Ureter (tissue), 1 donor: ENCODE results near the gene APLP1. TPM values are rescaled to one million over a fixed set of nuclear protein-coding genes. Genes with fewer than 3 reads are reported as not detected.
"Not testable (repeated sequence)": the region's sequence is repeated elsewhere in the genome, so short reads cannot be mapped to it uniquely, and the experiment has no call there.

Source experiments
- DNase-seq: peaks from one replicate; pipeline ENCODE4 v3.0.0-alpha.2; 2020; ENCODE audit warnings: low spot score
- total RNA-seq: library from RNA; stranded (reverse); gene quantifications from one replicate; pipeline ENCODE4 v1.2.4, GENCODE V29; 2023
- donor health status: DM: yes; HTN: yes; CAD: no.

The APLP1 gene
- total RNA-seq, 1 donor from 2014 or later = 6.2 TPM

DNA sequence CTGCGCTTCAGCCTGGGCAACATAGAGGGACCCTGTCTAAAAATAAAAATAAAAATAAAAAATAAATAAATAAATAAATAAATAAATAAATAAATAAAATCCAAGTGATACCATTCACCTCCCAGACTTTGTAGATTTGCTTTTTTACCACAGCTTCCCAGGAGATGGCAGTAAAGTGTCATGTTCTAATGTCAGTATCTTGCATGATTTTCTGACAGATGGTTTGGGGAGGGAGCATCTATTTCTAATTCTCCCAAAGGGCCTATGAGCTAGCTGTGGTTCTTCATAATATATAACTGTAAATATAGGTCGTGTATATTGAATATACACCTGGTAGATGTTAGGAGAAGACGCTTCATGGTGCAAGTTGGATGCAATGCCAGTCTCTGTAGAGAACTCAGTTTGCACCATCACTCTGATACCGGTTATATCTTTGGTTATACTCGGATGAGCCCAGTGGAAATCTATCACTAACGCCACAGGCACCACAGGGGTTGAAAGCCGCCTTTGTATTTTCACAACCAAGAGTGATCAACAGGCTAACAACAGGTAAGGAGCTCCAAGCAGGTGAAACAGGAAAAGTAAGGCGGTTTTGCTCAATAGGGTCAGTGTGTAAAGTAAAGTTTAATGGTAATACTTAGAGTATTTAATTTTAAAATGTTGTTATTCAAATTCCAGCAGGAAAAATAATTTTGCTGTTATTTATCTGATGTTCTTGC lies 13.9 kb downstream of the APLP1 start:
- peak; percentile 65 for DNase-seq

DNA sequence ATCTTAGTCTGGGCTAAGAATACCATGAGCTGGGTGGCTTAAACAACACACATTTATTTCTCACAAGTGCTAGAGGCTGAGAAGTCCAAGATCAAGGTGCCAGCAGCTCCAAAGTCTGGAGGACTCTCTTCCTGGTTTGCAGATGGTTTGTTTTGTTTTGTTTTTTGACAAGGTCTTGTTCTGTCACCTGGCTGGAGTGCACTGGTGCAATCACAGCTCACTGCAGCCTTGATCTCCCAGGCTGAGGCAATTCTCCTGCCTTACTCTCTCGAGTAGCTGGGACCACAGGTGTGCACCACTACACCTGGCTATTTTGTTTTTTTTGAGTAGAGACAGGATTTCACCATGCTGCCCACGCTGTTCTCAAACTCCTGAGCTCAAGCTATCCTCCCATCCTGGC lies 15.5 kb downstream of the APLP1 start:
- no peak for DNase-seq

DNA sequence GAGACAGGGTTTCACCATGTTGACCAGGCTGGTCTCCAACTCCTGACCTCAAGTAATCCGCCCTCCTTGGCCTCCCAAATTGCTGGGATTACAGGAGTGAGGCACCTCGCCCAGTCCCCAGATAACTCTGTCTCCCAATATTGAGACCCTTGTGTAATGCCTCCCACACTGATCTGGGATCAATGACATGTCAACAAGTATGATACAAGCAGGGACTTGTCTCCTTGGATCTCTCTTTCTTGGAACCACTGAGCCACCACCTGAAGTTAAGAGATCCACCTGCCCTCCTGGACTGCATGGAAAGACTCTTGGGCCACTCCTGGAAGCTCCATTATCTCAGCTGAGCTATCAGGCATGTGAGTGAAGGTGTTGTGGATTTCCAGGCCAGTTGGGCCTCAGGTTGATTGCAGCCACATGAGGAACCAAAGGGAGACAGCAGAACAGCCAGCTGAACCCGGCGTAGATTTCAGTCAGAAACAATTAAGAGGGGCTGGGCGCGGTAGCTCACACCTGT lies 16.9 kb downstream of the APLP1 start:
- DNase-seq = no peak

DNA sequence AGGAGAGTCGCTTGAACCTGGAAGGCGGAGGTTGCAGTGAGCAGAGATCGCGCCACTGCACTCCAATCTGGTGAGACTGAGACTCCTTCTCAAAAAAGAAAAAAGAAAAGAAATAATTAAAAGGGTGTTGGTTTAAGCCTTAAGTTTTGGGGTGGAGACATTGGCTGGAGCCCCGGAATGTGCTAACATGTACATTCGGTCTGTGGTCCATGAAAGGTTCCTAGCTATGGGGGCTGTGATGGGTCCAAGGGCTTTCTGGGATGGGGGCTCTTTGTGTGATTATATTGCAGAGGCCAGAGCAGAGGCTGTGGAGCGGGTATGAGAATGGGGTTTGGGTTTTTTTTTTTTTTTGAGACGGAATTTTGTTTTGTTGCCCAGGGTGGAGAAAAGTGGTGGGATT lies 17.5 kb downstream of the APLP1 start:
- DNase-seq = no peak

DNA sequence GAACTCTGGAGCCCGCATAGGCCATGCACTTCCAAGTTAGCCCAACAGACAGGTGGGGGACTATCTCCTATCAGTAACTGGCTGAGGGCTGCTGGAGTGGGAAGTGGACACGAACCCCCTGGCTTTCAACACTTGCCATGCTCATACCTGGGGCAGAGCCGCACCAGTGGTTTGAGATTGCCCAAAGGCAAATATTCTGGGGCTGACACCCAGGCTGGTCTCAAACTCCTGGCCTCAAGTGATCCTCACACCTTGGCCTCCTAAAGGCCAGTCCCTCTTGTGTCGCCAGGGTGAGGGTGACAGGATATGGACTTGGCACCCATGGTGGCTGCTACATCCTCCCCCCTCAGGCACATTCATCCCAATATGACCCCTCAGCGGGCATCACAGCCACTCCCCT lies 18.8 kb downstream of the APLP1 start:
- DNase-seq = no peak

DNA sequence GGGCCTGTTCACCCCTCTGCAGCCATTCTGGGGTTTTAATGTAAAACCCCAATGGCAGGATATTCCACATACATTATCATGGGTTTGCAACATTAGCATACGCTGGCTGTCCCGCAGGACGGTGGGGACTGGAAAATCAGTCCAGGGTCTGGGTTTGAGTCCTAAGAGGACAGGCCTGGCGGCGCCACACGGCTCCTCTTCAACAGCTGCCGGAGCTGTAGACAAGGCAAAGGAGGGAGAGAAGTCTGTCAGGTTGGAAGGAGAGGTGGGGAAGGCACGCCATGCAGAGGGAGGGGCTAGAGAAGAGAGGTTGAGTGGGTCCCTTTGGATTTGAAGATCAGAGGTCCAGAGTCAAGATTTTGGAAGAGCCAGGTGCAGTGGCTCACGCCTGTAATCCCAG lies 20.0 kb downstream of the APLP1 start:
- DNase-seq = no peak

DNA sequence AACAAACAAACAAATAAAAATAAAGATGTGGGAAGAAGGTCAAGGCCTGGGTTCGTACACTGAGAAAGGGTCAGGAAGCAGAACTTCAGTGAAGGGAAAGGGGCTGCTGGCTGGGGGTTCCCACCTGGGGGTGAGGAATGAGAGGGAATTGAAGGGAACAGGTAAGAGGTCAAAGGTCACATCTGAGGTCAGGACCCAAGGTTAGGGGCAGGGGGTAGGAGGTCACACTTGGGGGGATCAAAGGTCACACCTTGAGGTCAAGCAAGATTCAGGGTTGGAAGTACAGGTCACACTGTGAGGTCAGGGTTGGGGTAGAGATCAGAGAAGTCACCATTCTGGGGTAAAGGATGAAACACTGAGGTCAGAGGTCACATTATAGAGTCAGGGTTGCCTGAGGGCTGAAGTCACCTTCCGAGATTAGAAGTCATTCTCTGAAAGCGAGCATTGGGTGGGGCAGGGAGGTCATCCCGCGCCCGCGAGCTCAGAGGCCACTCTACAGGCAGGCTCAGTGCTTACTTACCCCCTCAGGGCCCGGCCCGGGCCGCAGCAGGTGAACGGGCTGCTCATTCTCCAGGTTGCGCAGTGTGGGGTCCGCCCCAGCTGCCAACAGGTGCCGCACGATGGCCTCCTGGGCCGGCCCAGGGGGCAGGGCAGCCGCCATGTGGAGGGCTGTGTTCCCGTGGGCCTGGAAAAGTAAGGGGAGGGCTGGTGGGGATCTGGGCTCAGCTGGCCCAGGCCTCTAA lies 21.2 kb downstream of the APLP1 start:
- DNase-seq = no peak

DNA sequence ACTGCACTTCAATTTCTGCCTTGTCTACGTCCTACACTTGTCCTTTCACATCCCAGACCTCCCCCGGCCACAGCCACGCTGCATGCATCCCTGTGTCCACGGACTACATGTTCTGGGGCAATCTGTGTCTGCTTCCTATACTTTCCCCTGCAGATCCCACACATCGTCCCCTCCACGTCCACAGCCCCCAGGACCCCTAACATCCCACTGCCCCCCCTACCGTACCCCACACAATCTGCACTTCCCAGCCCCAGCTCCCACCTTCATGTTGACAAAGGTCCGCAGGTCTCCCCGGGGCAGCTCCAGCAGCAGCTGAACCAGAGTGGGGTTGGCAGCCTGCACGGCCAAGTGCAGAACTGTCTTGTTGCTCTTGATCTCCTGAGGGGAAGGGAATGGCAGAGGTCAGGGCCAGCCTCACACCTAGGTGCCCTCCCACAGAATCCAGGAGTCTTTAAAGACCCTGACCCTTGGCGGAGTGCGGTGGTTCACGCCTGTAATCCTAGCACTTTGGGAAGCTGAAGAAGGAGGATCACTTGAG lies 21.8 kb downstream of the APLP1 start:
- no peak for DNase-seq

DNA sequence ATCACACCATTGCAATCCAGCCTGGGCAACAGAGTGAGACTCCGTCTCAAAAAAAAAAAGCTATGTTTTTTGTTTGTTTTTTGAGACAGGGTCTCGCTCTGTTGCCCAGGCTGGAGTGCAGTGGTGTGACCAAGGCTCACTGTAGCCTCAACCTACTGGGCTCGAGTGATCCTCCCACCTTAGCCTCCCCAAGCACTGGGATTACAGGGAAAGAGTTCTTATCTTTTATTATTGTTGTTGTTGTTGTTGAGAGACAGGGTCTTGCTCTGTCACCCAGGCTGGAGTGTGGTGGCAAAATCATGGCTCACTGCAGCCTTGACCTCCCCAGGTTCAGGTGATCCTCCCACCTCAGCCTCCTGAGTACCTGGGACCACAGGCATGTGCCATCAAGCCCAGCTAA lies 23.4 kb downstream of the APLP1 start:
- DNase-seq = not testable (repeated sequence)

DNA sequence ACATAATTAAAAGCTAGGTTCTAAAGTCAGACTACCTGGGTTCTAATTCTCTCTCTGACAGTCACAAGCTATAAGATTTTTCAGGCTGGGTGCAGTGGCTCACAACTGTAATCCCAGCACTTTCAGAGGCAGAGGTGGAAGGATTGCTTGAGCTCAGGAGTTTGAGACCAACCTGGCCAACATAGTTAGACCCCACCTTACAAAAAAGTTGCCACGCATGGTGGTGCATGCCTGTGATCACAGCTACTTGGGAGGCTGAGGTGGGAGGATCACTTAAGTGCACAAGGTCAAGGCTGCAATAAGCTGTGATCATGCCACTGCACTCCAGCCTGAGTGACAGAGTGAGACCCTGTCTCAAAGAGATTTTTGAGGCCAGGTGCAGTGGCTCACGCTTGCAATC lies 26.0 kb downstream of the APLP1 start:
- DNase-seq = no peak

DNA sequence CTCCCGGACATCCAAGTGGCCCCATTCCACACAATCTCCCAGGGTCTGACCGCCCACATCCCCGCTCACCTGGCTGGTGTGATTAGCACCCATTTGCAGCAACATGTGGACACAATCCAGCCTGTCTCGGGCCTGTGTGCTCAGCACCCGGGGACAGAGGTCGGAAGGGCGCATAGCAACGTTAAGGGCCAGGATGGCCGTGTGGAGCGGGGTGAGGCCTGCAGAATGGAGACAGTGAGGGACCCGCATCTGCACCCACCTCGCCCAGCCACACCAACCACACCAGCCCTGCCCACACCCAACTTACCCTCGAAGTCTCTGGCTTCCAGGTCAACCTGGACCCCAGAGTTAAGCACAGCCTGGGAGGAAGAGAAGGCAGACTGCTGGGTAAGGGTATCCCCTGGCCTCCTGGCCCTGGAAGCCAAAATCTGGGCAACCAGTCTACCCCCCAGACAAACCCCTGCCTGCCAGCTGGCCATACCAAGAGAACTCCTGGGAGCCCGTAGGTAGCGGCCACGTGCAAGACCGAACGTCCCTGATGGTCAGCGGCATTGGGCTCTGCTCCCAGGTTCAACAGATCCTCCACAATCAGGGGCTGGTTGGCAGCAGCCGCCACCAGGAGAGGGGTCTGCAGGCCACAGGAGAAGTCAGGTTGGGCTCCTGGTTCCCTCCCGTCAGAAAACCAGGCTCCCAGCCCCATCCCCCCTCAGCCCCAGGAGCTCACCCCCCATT lies 27.7 kb downstream of the APLP1 start:
- DNase-seq = no peak

DNA sequence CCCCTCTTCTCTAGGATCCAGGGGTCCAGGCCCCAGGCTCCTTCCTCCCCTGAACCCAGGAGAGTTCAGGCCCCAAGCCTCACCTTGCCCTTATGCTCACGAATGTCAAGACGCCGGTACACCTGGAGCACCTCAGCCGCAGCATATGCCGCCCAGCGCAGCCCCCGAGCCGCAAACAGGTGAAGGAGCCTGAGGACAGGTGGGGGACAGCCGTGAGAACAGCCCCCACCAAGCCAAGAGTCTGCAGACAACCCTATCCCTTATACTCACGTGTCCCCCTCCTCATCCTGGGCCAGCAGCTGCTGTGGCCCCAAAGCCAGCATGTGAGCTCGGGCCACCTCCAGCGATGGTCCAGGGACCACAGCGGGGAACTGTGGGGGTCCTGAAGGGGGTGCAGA lies 28.3 kb downstream of the APLP1 start:
- DNase-seq = no peak

DNA sequence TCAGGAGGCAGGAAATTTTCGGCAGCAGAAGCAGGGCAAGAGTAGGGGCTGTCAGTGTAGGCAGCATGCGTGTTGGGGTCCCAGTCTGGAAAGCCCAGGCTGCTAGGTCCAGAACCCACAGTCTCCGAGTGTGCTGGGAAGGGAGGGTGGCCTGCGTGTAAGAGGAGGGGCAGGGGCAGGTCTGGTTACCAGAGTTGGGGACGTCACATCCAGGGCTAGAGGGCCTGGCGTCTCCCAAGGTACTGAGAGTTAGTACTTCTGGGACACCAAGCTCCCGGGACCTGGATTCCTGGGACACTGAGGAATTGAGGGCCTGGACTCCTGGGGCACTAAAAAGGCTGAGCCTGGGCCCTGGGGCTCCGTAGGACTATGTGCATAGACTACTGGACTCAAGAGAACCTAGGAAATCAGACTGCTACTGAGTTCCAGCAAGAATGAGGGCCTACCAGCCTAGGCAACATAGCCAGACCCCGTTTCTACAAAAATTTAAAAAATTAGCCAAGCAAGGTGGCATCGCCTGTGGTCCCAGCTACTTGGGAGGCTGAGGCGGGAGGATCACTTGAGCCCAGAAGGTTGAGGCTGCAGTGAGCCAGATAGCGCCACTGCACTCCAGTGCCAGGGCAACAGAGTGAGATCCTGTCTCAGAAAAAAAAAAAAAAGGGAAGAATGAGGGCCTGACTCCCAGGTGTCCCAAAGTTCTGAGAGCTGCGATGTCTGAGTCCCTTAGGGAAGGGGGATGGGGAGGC lies 29.5 kb downstream of the APLP1 start:
- DNase-seq = no peak

DNA sequence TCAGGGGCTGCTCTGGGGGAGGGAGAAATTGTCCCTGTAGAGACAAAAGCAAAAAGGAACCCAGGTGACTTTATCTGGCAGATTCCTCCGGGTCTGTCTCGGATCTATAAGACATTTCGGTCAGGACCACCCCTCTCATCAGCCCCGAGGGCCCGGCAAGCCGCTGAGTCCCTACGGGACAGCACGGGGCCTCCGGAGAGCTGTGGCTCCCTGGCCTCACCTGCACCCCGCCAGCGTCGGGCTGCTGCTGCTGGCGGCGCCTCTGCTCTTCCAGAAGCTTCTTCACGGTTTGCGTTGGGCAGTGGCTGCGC lies 30.1 kb downstream of the APLP1 start:
- DNase-seq = no peak

DNA sequence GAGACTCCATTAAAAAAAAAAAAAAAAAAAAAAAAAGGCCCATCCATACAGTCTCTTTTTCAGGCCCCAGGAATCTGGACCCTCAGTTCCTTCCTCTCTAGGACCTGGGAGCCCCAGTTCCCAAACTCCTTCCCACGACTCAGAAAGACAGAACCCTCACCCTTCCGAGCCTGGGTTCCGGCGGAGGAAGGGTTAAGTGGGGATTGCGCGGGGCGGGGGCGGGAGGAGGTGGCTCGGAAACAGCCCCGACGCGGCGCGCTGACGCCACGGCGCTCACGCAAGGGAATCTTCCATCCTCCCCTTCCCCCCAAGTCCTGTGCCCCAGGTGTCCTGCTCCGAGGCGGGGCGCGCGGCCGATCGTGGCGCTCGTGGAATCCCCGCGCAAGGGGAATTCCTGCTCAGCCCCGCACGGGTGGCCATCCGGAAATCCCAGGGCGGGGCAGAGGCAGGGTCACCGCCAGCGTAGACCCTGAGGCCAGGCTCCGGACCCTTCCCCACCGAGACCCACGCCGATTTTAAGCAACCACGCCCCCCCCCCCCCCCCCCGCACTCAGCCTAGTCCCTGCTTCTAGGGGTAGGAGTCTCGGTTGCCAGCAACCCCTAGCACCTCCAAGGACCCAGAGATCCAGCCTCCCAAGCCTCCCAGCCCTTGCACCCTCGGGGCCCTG lies 31.3 kb downstream of the APLP1 start:
- DNase-seq = peak; percentile 83

DNA sequence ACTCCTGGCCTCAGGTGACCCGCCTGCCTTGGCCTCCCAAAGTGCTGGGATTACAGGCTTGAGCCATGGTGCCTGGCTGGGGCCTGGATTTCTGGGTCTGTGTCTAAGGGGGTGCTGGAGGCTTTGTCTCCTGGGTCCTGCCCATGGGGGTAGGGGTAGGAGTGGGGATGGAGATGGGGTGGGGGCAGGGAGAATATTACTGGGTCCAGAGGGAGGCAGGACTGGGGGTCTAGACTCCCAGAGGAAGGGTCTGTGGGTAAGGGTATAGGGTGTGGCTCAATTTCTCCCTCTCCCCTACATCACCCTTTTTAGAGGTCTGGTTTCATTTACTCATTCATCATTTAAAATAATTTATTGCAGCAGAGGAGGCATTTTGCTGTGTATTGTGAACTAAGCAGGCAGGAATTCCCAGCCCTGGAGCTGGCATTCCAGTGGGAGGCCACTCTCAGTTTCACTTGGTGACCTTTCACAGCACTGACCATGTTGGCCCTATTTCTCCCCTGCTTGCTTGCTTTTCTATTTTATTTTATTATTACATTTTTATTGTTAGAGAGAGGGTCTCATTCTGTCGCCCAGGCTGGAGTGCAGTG lies 32.8 kb downstream of the APLP1 start:
- DNase-seq = no peak

DNA sequence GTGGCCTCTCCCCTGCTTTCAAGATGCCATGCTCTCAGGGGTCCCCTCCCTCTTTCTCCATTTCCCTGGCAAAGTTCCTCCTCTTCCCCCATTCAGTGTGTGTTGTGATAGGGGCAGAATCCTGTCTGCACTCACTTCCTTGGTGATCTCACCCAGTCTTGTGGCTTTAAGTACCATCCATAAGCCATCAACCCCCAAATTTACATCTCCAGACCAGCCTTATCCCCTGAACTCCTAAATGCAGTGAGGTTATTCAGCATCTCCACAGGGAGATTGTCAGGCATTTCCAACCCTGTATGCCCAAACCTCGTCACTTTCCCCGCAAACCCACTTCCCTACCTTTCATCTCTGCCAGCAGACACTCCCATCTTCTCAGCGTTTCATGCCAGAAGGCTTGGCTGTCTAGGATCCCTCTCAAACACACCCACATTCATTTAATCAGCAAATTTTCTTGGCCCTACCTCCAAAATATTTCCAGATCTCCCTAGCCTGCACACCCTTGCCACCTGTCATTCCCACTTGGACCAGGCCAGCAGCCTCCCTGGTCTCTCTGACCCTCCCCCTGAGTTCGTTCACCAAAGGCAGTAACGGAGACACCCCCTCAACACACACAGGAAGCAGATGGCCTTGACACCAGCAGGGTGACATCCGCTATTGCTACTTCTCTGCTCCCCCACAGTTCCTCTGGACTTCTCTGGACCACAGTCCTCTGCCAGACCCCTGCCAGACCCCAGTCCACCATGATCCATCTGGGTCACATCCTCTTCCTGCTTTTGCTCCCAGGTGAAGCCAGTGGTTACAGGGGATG lies 33.7 kb downstream of the APLP1 start, which contains the start of gene HCST:
Gene HCST, plus strand, starts transcription at position 676 of the 808 bp plus-strand sequence. Its CDS starts 65 bp downstream, at position 741.
- DNase-seq = no peak

DNA sequence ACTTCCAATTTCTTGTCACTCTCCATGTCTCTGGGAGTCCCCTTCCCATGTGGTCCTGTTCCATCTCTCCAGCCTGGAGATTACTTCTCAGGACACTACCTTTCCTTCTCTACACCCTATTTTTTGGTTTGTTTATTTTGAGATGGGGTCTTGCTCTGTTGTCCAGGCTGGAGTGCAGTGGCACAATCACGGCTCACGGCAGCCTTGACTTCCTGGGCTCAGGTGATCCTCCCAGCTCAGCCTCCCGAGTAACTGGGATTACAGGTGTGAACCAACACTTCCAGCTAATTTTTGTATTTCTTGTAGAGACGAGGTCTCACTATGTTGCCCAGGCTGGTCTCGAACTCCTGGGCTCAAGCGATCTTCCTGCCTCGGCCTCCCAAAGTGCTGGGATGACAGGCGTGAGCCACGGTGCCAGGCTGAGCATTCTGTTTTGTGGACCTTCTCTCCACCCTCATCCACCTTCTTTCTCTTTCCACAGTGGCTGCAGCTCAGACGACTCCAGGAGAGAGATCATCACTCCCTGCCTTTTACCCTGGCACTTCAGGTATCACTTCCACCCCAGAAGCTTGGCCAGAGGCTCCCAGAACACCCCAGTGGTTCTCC lies 34.6 kb downstream of the APLP1 start:
- no peak for DNase-seq

DNA sequence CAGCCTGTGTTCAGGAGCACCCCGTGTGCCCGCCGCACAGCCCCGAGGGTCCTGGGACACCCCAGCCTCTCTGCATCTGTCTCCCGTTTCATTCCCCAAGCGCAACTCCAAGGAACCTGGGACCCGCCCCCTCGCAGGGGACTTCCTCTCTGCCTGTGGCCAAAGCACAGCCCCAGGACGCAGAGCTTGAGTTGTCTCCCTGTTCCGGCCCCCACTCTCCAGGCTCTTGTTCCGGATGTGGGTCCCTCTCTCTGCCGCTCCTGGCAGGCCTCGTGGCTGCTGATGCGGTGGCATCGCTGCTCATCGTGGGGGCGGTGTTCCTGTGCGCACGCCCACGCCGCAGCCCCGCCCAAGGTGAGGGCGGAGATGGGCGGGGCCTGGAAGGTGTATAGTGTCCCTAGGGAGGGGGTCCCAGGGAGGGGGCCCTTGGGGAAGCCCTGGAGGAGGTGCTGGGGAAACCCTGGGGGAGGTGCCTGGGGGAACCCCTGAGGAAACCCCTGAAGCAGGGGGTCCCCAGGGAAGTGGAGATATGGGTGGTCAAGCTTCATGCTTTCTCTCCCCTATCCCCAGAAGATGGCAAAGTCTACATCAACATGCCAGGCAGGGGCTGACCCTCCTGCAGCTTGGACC lies 35.3 kb downstream of the APLP1 start:
- peak; percentile 82 for DNase-seq
